SK-N-SH (cell line): Measurements from ENCODE around the gene LAMTOR4. TPM values are rescaled to one million over a fixed set of nuclear protein-coding genes. Genes with fewer than 3 reads are reported as not detected.

Experiments
- CTCF ChIA-PET: fragments of 300-600, 350-600 bp; formaldehyde crosslinking; extraction: SDS; loops from one replicate; lab custom pipeline; 2021; lab: Yijun Ruan, JAX
- POLR2A ChIA-PET: fragments of 350-600 bp; sonication (Branson Sonifier 250); formaldehyde crosslinking; extraction: SDS; loops from one replicate; lab custom pipeline; 2020; ENCODE audit warnings: antibody characterized with exemption, inconsistent platforms; lab: Yijun Ruan, JAX
- DNase-seq: peaks from one replicate; pipeline ENCODE4 v3.0.0; 2012
- H2AFZ ChIP-seq: fragments of 200-600 bp; sonication (generic); 2 replicates; pipeline ENCODE4 v1.8.1; 2016; ENCODE audit warnings: antibody characterized with exemption, mild to moderate bottlenecking, low read depth
- H3F3A ChIP-seq: fragments of 200-600 bp; sonication (generic); replicated peaks from 2 replicates; pipeline ENCODE3; 2016; ENCODE audit warnings: antibody characterized with exemption, mild to moderate bottlenecking; ENCODE audit not compliant: insufficient read depth
- H3K27ac ChIP-seq, 2 experiments: fragments of 200-500 bp in 1 of 2; fragments of 200-600 bp in 1 of 2; sonication (Bioruptor generic) in 1 of 2; sonication (generic), shearing (Covaris generic) in 1 of 2; 2 replicates each; pipeline versions ENCODE4 v1.5.1 to v1.6.1; 2014 to 2016; ENCODE audit warnings: low read depth in 2 of 2, inconsistent platforms in 1 of 2, low read length in 1 of 2, mild to moderate bottlenecking in 1 of 2, mixed read lengths in 1 of 2
- H3K27me3 ChIP-seq: fragments of 200-600 bp; sonication (generic), shearing (Covaris generic); 2 replicates; pipeline ENCODE4 v1.6.1; 2016; ENCODE audit warnings: mixed run types; ENCODE audit not compliant: insufficient read depth
- H3K36me3 ChIP-seq, 2 experiments: fragments of 200-500 bp in 1 of 2; fragments of 200-600 bp in 1 of 2; sonication (Bioruptor generic) in 1 of 2; sonication (generic) in 1 of 2; replicated peaks in 1 of 2; 2 replicates each; pipeline versions ENCODE3 to v1.5.1; 2014 to 2016; ENCODE audit warnings: low read length in 1 of 2, mild to moderate bottlenecking in 1 of 2; ENCODE audit not compliant: insufficient read depth in 2 of 2, control insufficient read depth in 1 of 2
- H3K4me1 ChIP-seq, 2 experiments: fragments of 200-500 bp in 1 of 2; fragments of 200-600 bp in 1 of 2; sonication (Bioruptor generic) in 1 of 2; sonication (generic), shearing (Covaris generic) in 1 of 2; 2 replicates each; pipeline versions ENCODE4 v1.5.1 to v1.6.1; 2014 to 2016; ENCODE audit warnings: low read depth in 1 of 2, low read length in 1 of 2, mixed run types in 1 of 2; ENCODE audit not compliant: insufficient read depth in 2 of 2, control insufficient read depth in 1 of 2
- H3K4me2 ChIP-seq: fragments of 200-600 bp; sonication (generic), shearing (Covaris generic); 2 replicates; pipeline ENCODE4 v1.6.1; 2017; ENCODE audit warnings: mixed run types
- H3K4me3 ChIP-seq, 2 experiments: fragments of 200-500 bp in 1 of 2; fragments of 200-600 bp in 1 of 2; sonication (Bioruptor generic) in 1 of 2; sonication (generic), shearing (Covaris generic) in 1 of 2; 2 replicates each; pipeline versions ENCODE4 v1.5.1 to v1.8.1; 2014 to 2016; ENCODE audit warnings: low read depth in 2 of 2, inconsistent platforms in 1 of 2, low read length in 1 of 2, mild to moderate bottlenecking in 1 of 2, mixed read lengths in 1 of 2, moderate library complexity in 1 of 2
- H3K79me2 ChIP-seq: fragments of 200-600 bp; sonication (generic); 2 replicates; pipeline ENCODE4 v1.8.1; 2017; ENCODE audit warnings: mild to moderate bottlenecking; ENCODE audit not compliant: insufficient read depth
- H3K9ac ChIP-seq: fragments of 200-600 bp; sonication (generic); 2 replicates; pipeline ENCODE4 v1.6.1; 2017; ENCODE audit warnings: mixed run types
- H3K9me2 ChIP-seq: fragments of 200-600 bp; sonication (generic); 2 replicates; pipeline ENCODE4 v1.6.1; 2017; ENCODE audit warnings: mixed run types
- H3K9me3 ChIP-seq: fragments of 200-600 bp; sonication (generic); 2 replicates; pipeline ENCODE4 v1.6.1; 2017; ENCODE audit warnings: mixed run types, mild to moderate bottlenecking, moderate library complexity
- H4K20me1 ChIP-seq: fragments of 200-600 bp; sonication (generic); 2 replicates; pipeline ENCODE4 v1.6.1; 2017; ENCODE audit warnings: mild to moderate bottlenecking, mixed run types; ENCODE audit not compliant: insufficient read depth
- ELF1 ChIP-seq: IDR thresholded peaks from 2 replicates; pipeline ENCODE4 v1.4.0; 2012
- GABPA ChIP-seq: IDR thresholded peaks from 2 replicates; pipeline ENCODE4 v1.4.0; 2012; ENCODE audit warnings: low read depth, mild to moderate bottlenecking
- GATA2 ChIP-seq: sonication (generic); formaldehyde crosslinking; IDR thresholded peaks from 2 replicates; pipeline ENCODE4 v1.5.0; 2020; ENCODE audit warnings: mild to moderate bottlenecking, missing genetic modification reagents
- JUND ChIP-seq: IDR thresholded peaks from 2 replicates; pipeline ENCODE4 v1.4.0; 2012
- NFIC ChIP-seq: IDR thresholded peaks from 2 replicates; pipeline ENCODE4 v1.4.0; 2012; ENCODE audit warnings: borderline replicate concordance
- POLR2AphosphoS5 ChIP-seq: IDR thresholded peaks from 2 replicates; pipeline ENCODE4 v1.6.1; 2012; ENCODE audit warnings: low read depth, low read length
- RXRA ChIP-seq: IDR thresholded peaks from 2 replicates; pipeline ENCODE4 v1.4.0; 2012; ENCODE audit warnings: low read depth, mild to moderate bottlenecking, borderline replicate concordance
- SIN3A ChIP-seq: IDR thresholded peaks from 2 replicates; pipeline ENCODE4 v1.6.1; 2012; ENCODE audit warnings: low read depth, mild to moderate bottlenecking, low read length, moderate library complexity, borderline replicate concordance
- SMC3 ChIP-seq: IDR thresholded peaks from 2 replicates; pipeline ENCODE4 v1.6.1; 2012; ENCODE audit warnings: low read depth, low read length, improper control_type of control experiment
- TAF1 ChIP-seq: IDR thresholded peaks from 2 replicates; pipeline ENCODE4 v1.6.1; 2012; ENCODE audit warnings: low read depth, mild to moderate bottlenecking, low read length, moderate library complexity, borderline replicate concordance
- WGBS: methylation state at CpG from one replicate; pipeline ENCODE4 v1.1.6; 2017; ENCODE audit warnings: low lambda C conversion rate; 5-methylcytosine and 5-hydroxymethylcytosine counted together
- polyA plus RNA-seq, 3 experiments: library from polyadenylated mRNA; depleted of rRNA; stranded (reverse); fragments of >200 nt; gene quantifications; 2 replicates each; pipeline ENCODE4 v1.2.3, GENCODE V29; 2012
- TF ChIP-seq, protein P1 (sequence below): IDR thresholded peaks from 2 replicates; pipeline ENCODE4 v1.6.1; 2012; ENCODE audit warnings: mild to moderate bottlenecking, low read depth, low read length, moderate library complexity

The LAMTOR4 gene
- polyA plus RNA-seq, 1 of the 3 experiments (the other 2 are of a cell fraction), result 630 TPM

GRCh38 chr7:100163006-100163531 is 14.4 kb downstream of the LAMTOR4 start (continued):
- TF ChIP-seq SIN3A (no peak), POLR2AphosphoS5 (no peak), GABPA (no peak), SMC3 (no peak), TAF1 (no peak)
- TF ChIP-seq, protein P1, sequence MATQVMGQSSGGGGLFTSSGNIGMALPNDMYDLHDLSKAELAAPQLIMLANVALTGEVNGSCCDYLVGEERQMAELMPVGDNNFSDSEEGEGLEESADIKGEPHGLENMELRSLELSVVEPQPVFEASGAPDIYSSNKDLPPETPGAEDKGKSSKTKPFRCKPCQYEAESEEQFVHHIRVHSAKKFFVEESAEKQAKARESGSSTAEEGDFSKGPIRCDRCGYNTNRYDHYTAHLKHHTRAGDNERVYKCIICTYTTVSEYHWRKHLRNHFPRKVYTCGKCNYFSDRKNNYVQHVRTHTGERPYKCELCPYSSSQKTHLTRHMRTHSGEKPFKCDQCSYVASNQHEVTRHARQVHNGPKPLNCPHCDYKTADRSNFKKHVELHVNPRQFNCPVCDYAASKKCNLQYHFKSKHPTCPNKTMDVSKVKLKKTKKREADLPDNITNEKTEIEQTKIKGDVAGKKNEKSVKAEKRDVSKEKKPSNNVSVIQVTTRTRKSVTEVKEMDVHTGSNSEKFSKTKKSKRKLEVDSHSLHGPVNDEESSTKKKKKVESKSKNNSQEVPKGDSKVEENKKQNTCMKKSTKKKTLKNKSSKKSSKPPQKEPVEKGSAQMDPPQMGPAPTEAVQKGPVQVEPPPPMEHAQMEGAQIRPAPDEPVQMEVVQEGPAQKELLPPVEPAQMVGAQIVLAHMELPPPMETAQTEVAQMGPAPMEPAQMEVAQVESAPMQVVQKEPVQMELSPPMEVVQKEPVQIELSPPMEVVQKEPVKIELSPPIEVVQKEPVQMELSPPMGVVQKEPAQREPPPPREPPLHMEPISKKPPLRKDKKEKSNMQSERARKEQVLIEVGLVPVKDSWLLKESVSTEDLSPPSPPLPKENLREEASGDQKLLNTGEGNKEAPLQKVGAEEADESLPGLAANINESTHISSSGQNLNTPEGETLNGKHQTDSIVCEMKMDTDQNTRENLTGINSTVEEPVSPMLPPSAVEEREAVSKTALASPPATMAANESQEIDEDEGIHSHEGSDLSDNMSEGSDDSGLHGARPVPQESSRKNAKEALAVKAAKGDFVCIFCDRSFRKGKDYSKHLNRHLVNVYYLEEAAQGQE, result no peak

- peaks cover 0 to 18% of the 10 kb centered on the region in 2 experiments; a peak in 1 of 4 replicates for H3K4me1 ChIP-seq
- POLR2A ChIA-PET, result no interaction called here
These were observed 15.2 kb downstream of the LAMTOR4 start for GRCh38 chr7:100163871-100164270.

More at GRCh38 chr7:100163871-100164270, 15.2 kb downstream of the LAMTOR4 start:
- Histone ChIP-seq H4K20me1 (no peaks in the 10 kb centered on the region), H3K4me3 (no peak overlapping the region), H3K79me2 (0 out of 2 replicates have a peak, but pooled peaks cover 3% of the 10 kb centered on the region), H3K27ac (no peak overlapping the region), H2AFZ (no peak overlapping the region), H3K9me3 (no peaks in the 10 kb centered on the region), H3K4me2 (no peak overlapping the region), H3F3A (peaks cover 3% of the 10 kb centered on the region), H3K9me2 (no peaks in the 10 kb centered on the region), H3K36me3 (no peaks in the 10 kb centered on the region), H3K9ac (no peak overlapping the region), H3K27me3 (no peaks in the 10 kb centered on the region)
- CTCF ChIA-PET, result interaction anchor here (1.3 to 1.5 kb wide), 2 partner anchors 15 to 31 kb away, joined by 5 read pairs; partner anchors contain the start of gene LAMTOR4
- no peak for DNase-seq
- 84% methylated on average over 5 of the region's 5 CpGs for WGBS
- TF ChIP-seq SIN3A, result no peak
- TF ChIP-seq ELF1, result no peak
- no peak for TF ChIP-seq JUND
- no peak for TF ChIP-seq RXRA
- TF ChIP-seq NFIC, result no peak
- TF ChIP-seq, protein P1, result no peak
- no peak for TF ChIP-seq GATA2 (CRISPR knock-in tag)
